Astrocyte (in vitro differentiated cells and primary cell): ENCODE results near the gene GDPD2. TPM values are rescaled to one million over a fixed set of nuclear protein-coding genes. Genes with fewer than 3 reads are reported as not detected.

ENCODE experiments used
- DNase-seq: peaks from one replicate; pipeline ENCODE4 v3.0.0-alpha.2; 2010; ENCODE audit warnings: low read depth
- FAIRE-seq: peaks from 2 replicates; lab custom pipeline; 2011; peaks lifted over from hg19 to GRCh38; lab: Jason Lieb, UNC
- H2AFZ ChIP-seq: 2 replicates; pipeline ENCODE4 v1.6.0; 2012; ENCODE audit warnings: low read depth, low read length, inconsistent platforms
- H3K27ac ChIP-seq: 2 replicates; pipeline ENCODE4 v1.5.1; 2011; ENCODE audit warnings: low read depth, low read length, inconsistent platforms
- H3K27me3 ChIP-seq: 2 replicates; pipeline ENCODE4 v1.6.0; 2011; ENCODE audit warnings: low read length, inconsistent platforms; ENCODE audit not compliant: insufficient read depth
- H3K36me3 ChIP-seq: 2 replicates; pipeline ENCODE4 v1.5.1; 2011; ENCODE audit warnings: low read length, inconsistent platforms; ENCODE audit not compliant: insufficient read depth
- H3K4me1 ChIP-seq: 2 replicates; pipeline ENCODE4 v1.5.1; 2011; ENCODE audit warnings: low read length, inconsistent platforms; ENCODE audit not compliant: insufficient read depth
- H3K4me2 ChIP-seq: 2 replicates; pipeline ENCODE4 v1.6.0; 2012; ENCODE audit warnings: low read length, inconsistent platforms
- H3K4me3 ChIP-seq: 2 replicates; pipeline ENCODE4 v1.5.1; 2011; ENCODE audit warnings: low read depth, mild to moderate bottlenecking, low read length, inconsistent platforms; ENCODE audit not compliant: insufficient read depth
- H3K79me2 ChIP-seq: 2 replicates; pipeline ENCODE4 v1.6.0; 2012; ENCODE audit warnings: mild to moderate bottlenecking, low read length, inconsistent platforms; ENCODE audit not compliant: insufficient read depth
- H3K9ac ChIP-seq: 2 replicates; pipeline ENCODE4 v1.6.0; 2012; ENCODE audit warnings: mild to moderate bottlenecking, low read length, inconsistent platforms
- H3K9me3 ChIP-seq: 2 replicates; pipeline ENCODE4 v1.5.1; 2012; ENCODE audit warnings: low read depth, mild to moderate bottlenecking, low read length, inconsistent platforms; ENCODE audit not compliant: insufficient read depth
- H4K20me1 ChIP-seq: 2 replicates; pipeline ENCODE4 v1.6.0; 2012; ENCODE audit warnings: low read length, inconsistent platforms; ENCODE audit not compliant: insufficient read depth
- H3K27ac Mint-ChIP-seq: one replicate; pipeline ENCODE4 v1.8.0; 2021; ENCODE audit warnings: mild to moderate bottlenecking, mixed read lengths; ENCODE audit not compliant: unreplicated experiment
- H3K27me3 Mint-ChIP-seq: one replicate; pipeline ENCODE4 v1.8.0; 2021; ENCODE audit warnings: low read depth, mixed read lengths; ENCODE audit not compliant: unreplicated experiment
- H3K36me3 Mint-ChIP-seq: one replicate; pipeline ENCODE4 v1.8.0; 2021; ENCODE audit warnings: low read depth, mixed read lengths; ENCODE audit not compliant: unreplicated experiment
- H3K4me1 Mint-ChIP-seq: one replicate; pipeline ENCODE4 v1.8.0; 2021; ENCODE audit warnings: low read depth, mixed read lengths; ENCODE audit not compliant: unreplicated experiment
- H3K4me3 Mint-ChIP-seq: one replicate; pipeline ENCODE4 v1.8.0; 2021; ENCODE audit warnings: mild to moderate bottlenecking, moderate library complexity, mixed read lengths; ENCODE audit not compliant: unreplicated experiment
- H3K9me3 Mint-ChIP-seq: one replicate; pipeline ENCODE4 v1.8.0; 2021; ENCODE audit warnings: mild to moderate bottlenecking, mixed read lengths; ENCODE audit not compliant: unreplicated experiment
- CTCF ChIP-seq: IDR thresholded peaks from 2 replicates; pipeline ENCODE4 v1.5.1; 2011; ENCODE audit warnings: low read depth, mild to moderate bottlenecking, inconsistent platforms, low read length, moderate library complexity; ENCODE audit not compliant: insufficient read depth
- EZH2 ChIP-seq: IDR thresholded peaks from 2 replicates; pipeline ENCODE4 v1.6.1; 2012; ENCODE audit warnings: mild to moderate bottlenecking, low read length, inconsistent platforms; ENCODE audit not compliant: insufficient read depth
- total RNA-seq: library from RNA; stranded (reverse); gene quantifications from 2 replicates; pipeline ENCODE4 v1.2.1, GENCODE V29; 2021

GDPD2 gene
- total RNA-seq, 1 donor from 2014 or later, result not detected

GRCh38 chrX:70402721-70403120, 20.4 kb upstream of the GDPD2 start:
- Histone ChIP-seq H3K79me2 (no peaks in the 10 kb centered on the region), H4K20me1 (no peaks in the 10 kb centered on the region), H3K9me3 (no peaks in the 10 kb centered on the region), H2AFZ (no peak overlapping the region), H3K4me1 (no peaks in the 10 kb centered on the region), H3K36me3 (no peaks in the 10 kb centered on the region), H3K9ac (no peak overlapping the region), H3K4me2 (no peak overlapping the region), H3K27ac (no peak overlapping the region), H3K27me3 (no peaks in the 10 kb centered on the region), H3K4me3 (no peak overlapping the region)
- Mint-ChIP-seq H3K36me3 (no peaks in the 10 kb centered on the region), H3K9me3 (no peaks in the 10 kb centered on the region), H3K27me3 (no peaks in the 10 kb centered on the region), H3K27ac (no peak overlapping the region), H3K4me3 (no peak overlapping the region), H3K4me1 (no peaks in the 10 kb centered on the region)
- no peak for DNase-seq
- TF ChIP-seq CTCF (no peak), EZH2 (no peak)
- FAIRE-seq, result peak; percentile 83

- Mint-ChIP-seq H3K36me3 (no peaks in the 10 kb centered on the region), H3K27ac (no peak overlapping the region)
- H3K4me2 ChIP-seq, result no peak overlapping the region
Observed at GRCh38 chrX:70405003-70405402, 18.1 kb upstream of the GDPD2 start.

More at GRCh38 chrX:70405003-70405402, 18.1 kb upstream of the GDPD2 start:
- Histone ChIP-seq H3K9ac (no peak overlapping the region), H3K4me1 (no peaks in the 10 kb centered on the region), H4K20me1 (no peaks in the 10 kb centered on the region), H2AFZ (no peak overlapping the region), H3K9me3 (no peaks in the 10 kb centered on the region), H3K36me3 (no peaks in the 10 kb centered on the region), H3K27ac (no peak overlapping the region), H3K79me2 (no peaks in the 10 kb centered on the region), H3K27me3 (no peaks in the 10 kb centered on the region), H3K4me3 (no peak overlapping the region)
- TF ChIP-seq CTCF, result no peak
- TF ChIP-seq EZH2, result no peak
- H3K4me3 Mint-ChIP-seq, result no peak overlapping the region
- no peaks in the 10 kb centered on the region for H3K27me3 Mint-ChIP-seq
- H3K4me1 Mint-ChIP-seq, result peaks cover 2% of the 10 kb centered on the region
- no peaks in the 10 kb centered on the region for H3K9me3 Mint-ChIP-seq
- DNase-seq (peak; percentile 5), FAIRE-seq (peak; percentile 5)
